GF-D8 (cell line): ENCODE results near the gene AAR2.
A peak's percentile ranks its signal among the peaks of the same experiment; 100 is the strongest.

Experiments
- DNase-seq: peaks from one replicate; lab custom pipeline; 2025; lab: John Stamatoyannopoulos, UW

AAR2 gene

GRCh38 chr20:36235892-36236785 lies at the start of gene AAR2:
Gene AAR2, plus strand, starts transcription at chr20:36236478. Its CDS starts 3,391 bp downstream, at chr20:36239869.
- DNase-seq = peak; percentile 49

- no peak for DNase-seq
Observed at GRCh38 chr20:36193977-36194712, 42.1 kb upstream of the AAR2 start.

GRCh38 chr20:36196676-36197075 lies 39.6 kb upstream of the AAR2 start:
- DNase-seq = no peak

- DNase-seq = no peak
Observed at GRCh38 chr20:36197271-36197670, 39.0 kb upstream of the AAR2 start.

- DNase-seq = no peak
Observed at GRCh38 chr20:36199345-36200257, 36.7 kb upstream of the AAR2 start.

- DNase-seq = no peak
Observed at GRCh38 chr20:36200451-36200850, 35.8 kb upstream of the AAR2 start.

GRCh38 chr20:36201198-36201597 lies 35.1 kb upstream of the AAR2 start:
- no peak for DNase-seq

- no peak for DNase-seq
Observed at GRCh38 chr20:36202891-36203338, 33.4 kb upstream of the AAR2 start.

GRCh38 chr20:36203861-36204260 lies 32.4 kb upstream of the AAR2 start:
- no peak for DNase-seq

GRCh38 chr20:36205026-36205425 lies 31.3 kb upstream of the AAR2 start:
- no peak for DNase-seq

GRCh38 chr20:36206068-36206467 lies 30.2 kb upstream of the AAR2 start:
- DNase-seq = no peak

- DNase-seq = no peak
Observed at GRCh38 chr20:36206641-36207040, 29.6 kb upstream of the AAR2 start.

- DNase-seq = no peak
Observed at GRCh38 chr20:36207602-36208001, 28.7 kb upstream of the AAR2 start.

GRCh38 chr20:36208257-36208656 lies 28.0 kb upstream of the AAR2 start:
- no peak for DNase-seq

- no peak for DNase-seq
Observed at GRCh38 chr20:36210436-36211021, 25.7 kb upstream of the AAR2 start.

GRCh38 chr20:36213362-36213761 lies 22.9 kb upstream of the AAR2 start:
- no peak for DNase-seq

- DNase-seq = no peak
Observed at GRCh38 chr20:36214684-36215256, 21.5 kb upstream of the AAR2 start.

GRCh38 chr20:36215778-36216177 lies 20.5 kb upstream of the AAR2 start:
- no peak for DNase-seq

GRCh38 chr20:36216314-36217025 lies 19.8 kb upstream of the AAR2 start:
- DNase-seq = no peak

GRCh38 chr20:36217226-36217625 lies 19.1 kb upstream of the AAR2 start:
- no peak for DNase-seq
